A673 (cell line): Measurements from ENCODE around the gene ERP44.

Source experiments
- EZH2 ChIP-seq: fragments of 200-600 bp; sonication (generic); IDR thresholded peaks from 2 replicates; pipeline ENCODE4 v1.6.1; 2017; ENCODE audit warnings: borderline replicate concordance, low read depth, mild to moderate bottlenecking, mixed read lengths, antibody characterized with exemption, low read length; ENCODE audit not compliant: poor library complexity, severe bottlenecking
- TF ChIP-seq, protein P1 (sequence below): fragments of 300-800, 200-600 bp; sonication (generic); conservative IDR thresholded peaks from 2 replicates; pipeline ENCODE4 v1.5.1; 2017; ENCODE audit warnings: low read depth, mild to moderate bottlenecking, antibody characterized with exemption, low read length, moderate library complexity, mixed read lengths

DNA sequence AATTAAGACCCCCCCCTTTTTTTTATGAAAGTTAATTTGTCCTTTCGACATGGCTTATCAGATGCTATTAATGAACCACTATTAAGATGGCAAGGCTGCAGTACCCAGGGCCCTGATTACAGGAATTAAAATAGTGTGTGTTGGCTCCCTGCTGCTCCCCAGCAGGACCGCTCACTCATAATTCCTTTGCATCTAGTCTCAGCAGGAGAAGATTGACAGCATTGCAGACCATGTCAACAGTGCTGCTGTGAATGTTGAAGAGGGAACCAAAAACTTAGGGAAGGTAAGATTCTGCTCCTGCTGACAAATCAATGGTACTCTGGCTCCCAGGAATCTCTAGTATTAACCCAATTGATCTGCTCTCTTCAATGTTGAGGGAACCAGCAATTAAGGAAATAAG lies 131.3 kb downstream of the ERP44 start:
- TF ChIP-seq, protein P1, sequence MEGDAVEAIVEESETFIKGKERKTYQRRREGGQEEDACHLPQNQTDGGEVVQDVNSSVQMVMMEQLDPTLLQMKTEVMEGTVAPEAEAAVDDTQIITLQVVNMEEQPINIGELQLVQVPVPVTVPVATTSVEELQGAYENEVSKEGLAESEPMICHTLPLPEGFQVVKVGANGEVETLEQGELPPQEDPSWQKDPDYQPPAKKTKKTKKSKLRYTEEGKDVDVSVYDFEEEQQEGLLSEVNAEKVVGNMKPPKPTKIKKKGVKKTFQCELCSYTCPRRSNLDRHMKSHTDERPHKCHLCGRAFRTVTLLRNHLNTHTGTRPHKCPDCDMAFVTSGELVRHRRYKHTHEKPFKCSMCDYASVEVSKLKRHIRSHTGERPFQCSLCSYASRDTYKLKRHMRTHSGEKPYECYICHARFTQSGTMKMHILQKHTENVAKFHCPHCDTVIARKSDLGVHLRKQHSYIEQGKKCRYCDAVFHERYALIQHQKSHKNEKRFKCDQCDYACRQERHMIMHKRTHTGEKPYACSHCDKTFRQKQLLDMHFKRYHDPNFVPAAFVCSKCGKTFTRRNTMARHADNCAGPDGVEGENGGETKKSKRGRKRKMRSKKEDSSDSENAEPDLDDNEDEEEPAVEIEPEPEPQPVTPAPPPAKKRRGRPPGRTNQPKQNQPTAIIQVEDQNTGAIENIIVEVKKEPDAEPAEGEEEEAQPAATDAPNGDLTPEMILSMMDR: no peak
- TF ChIP-seq EZH2: no peak
